Gastroesophageal sphincter (tissue), 3 donors: Measurements from ENCODE around the gene TMEM115.

ENCODE experiments used
- CTCF ChIP-seq, 4 experiments: fragments of 200-600 bp in 2 of 4; fragments of 450-650 bp in 2 of 4; sonication (generic) in 1 of 4; IDR thresholded peaks; one replicate each; pipeline ENCODE4 v1.5.1; 2017 to 2019; ENCODE audit warnings: antibody characterized with exemption in 4 of 4, mild to moderate bottlenecking in 2 of 4, moderate library complexity in 2 of 4
- EP300 ChIP-seq: sonication (generic); formaldehyde crosslinking; IDR thresholded peaks from one replicate; pipeline ENCODE4 v1.6.1; 2017; ENCODE audit warnings: antibody characterized with exemption, mild to moderate bottlenecking
- POLR2A ChIP-seq, 2 donors: fragments of 450-650 bp; IDR thresholded peaks; one replicate each; pipeline ENCODE4 v1.6.1; 2017; ENCODE audit warnings: antibody characterized with exemption in 2 of 2, mild to moderate bottlenecking in 2 of 2, moderate library complexity in 1 of 2
- POLR2AphosphoS5 ChIP-seq: sonication (generic); formaldehyde crosslinking; IDR thresholded peaks from one replicate; pipeline ENCODE4 v1.6.1; 2017; ENCODE audit warnings: antibody characterized with exemption

- TF ChIP-seq CTCF (IDR thresholded peaks at IDR 0.05) (no peak), POLR2A (IDR thresholded peaks at IDR 0.05) (no peak), POLR2AphosphoS5 (no peak), EP300 (no peak)
These were observed 11.9 kb upstream of the TMEM115 start for GRCh38 chr3:50371133-50371685.
